NCI-H1417 treated with DMSO at 0.1 percent for 48 hours (cell line): ENCODE data around the gene CLEC4A.
"Not testable (repeated sequence)": the region's sequence is repeated elsewhere in the genome, so short reads cannot be mapped to it uniquely, and the experiment has no call there.

Source experiments
- DNase-seq: peaks from one replicate; lab custom pipeline; 2025; lab: John Stamatoyannopoulos, UW

CLEC4A gene

DNA sequence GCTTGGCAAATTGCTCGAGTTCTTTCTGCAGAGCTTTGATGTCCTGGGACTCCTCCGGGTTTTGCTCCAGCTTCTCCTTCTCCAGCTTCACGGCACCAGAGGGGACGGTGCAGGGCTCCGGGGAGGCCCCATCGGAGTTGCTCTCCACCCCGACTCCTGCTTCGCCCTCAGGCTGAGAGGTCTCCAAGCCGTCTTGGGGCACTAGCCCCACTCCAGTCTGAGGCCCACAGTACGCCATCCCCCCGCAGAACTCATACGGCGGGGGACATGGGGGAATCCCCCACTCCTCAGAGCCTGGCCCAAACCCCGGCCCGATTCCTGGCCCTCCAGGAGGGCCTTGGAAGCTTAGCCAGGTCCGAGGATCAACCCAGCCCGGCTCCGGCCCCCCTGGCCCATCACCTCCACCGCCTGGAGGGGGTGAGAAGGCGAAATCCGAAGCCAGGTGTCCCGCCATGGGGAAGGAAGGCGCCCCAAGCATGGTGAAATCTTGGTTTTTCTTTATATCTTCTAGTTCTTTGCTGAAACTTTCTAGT lies 11.0 kb downstream of the CLEC4A start:
- DNase-seq, result not testable (repeated sequence)

- DNase-seq, result not testable (repeated sequence)
These were observed 18.2 kb downstream of the CLEC4A start for GRCh38 chr12:8141647-8142046.

DNA sequence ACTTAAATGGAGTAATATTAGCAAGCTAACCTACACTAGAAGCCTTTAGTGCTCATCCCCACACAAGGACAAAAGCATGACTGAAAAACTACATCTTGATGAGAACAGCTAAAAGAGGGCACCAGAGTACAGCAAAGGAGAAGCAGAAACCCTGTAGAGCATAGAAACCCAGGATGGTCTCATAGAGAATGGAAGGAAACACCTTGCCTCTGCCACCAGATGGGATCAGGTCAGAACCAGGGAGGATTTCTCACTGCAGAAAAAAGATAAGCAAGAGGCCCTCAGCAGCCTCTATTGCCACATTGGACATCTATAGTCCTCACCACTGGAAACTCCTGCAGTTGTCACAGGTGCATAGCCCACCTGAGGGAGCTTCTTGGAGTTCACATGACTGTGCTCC lies 19.8 kb downstream of the CLEC4A start:
- DNase-seq, result no peak

- DNase-seq, result no peak
These were observed 22.5 kb downstream of the CLEC4A start for GRCh38 chr12:8145754-8146441.

GRCh38 chr12:8146442-8146771 lies 23.0 kb downstream of the CLEC4A start:
- no peak for DNase-seq

GRCh38 chr12:8154526-8154925 lies 31.1 kb downstream of the CLEC4A start:
- DNase-seq, result no peak

DNA sequence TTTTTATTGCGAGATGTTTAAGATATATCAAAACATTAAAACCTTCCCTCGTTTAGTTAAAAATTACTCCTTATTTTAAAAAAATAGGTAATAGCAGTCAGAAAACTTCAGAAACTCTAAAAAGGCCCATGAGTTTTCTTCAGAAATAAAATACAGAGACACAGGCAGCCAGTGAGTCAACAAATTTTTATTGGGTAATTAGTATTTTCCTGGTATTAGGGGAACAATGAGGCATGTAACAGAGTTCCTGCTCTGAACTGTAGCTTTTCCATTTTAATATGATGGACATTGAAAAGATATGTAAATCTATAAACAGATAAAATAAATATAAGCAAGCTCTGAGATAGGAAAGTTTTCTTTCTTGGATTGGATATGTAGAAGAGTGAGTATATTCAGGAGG lies 33.0 kb downstream of the CLEC4A start:
- no peak for DNase-seq

GRCh38 chr12:8156845-8157244 lies 33.4 kb downstream of the CLEC4A start, which contains the start of gene ZNF705A:
Gene ZNF705A (plus strand): TSS chr12:8157015. CDS start chr12:8172626, 15,611 bp downstream.
- no peak for DNase-seq

- DNase-seq, result no peak
These were observed 34.2 kb downstream of the CLEC4A start for GRCh38 chr12:8157484-8158198.

DNA sequence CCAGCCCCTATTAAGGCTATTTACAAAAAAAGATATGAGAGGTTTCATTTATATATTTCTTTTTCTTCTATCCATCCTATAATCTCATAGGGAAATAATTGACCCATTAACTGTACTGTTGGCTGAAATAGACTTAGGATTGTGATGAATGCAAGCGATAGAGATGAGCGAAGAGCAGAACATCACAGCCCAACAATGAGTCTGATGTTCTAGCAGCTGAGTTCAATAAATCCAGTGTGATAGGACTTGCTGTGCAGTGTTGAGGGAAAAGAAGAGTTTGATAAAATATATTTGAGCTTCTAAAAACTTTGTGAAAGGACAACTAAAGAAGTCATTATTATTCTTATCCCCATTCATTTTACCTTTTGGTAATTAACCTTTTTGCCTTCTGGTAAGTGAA lies 49.5 kb downstream of the CLEC4A start:
- DNase-seq, result not testable (repeated sequence)

- not testable (repeated sequence) for DNase-seq
These were observed 56.7 kb downstream of the CLEC4A start for GRCh38 chr12:8179989-8180585.

DNA sequence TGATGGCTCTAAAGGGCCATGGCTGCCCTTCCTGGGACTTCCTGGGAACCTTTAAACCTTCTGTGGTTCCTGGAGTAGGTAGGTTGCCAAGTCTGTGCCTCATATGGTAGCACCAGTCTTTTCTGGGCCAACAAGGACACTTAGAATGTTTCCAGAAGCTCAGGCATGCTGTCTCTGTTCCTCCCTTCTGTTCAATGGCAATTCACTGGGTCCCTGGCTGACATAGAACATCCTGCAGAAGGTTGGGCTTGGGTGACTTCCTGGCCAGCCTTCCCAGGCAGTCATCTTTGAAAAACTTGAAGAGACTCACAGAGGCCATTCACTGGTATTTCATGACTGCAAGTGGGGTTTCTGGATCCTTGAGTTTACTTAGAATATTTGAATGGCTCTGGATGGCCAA lies 57.9 kb downstream of the CLEC4A start:
- DNase-seq, result not testable (repeated sequence)

DNA sequence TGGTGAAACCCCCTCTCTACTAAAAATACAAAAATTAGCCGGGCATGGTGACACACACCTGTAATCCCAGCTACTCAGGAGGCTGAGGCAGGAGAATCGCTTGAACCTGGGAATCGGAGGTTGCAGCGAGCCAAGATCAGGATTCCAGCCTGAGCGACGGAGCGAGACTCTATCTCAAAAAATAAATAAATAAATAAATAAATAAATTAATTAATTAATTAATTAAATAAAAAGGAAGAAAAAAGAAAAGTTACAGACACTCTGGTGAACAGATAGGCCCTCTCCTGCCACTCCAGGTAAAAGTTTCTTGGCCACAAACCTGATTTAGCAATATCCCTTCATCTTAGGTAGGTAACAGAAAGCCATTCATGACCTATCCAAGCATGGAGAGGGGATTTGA lies 59.5 kb downstream of the CLEC4A start:
- not testable (repeated sequence) for DNase-seq

GRCh38 chr12:8183346-8183745 lies 59.9 kb downstream of the CLEC4A start:
- not testable (repeated sequence) for DNase-seq

DNA sequence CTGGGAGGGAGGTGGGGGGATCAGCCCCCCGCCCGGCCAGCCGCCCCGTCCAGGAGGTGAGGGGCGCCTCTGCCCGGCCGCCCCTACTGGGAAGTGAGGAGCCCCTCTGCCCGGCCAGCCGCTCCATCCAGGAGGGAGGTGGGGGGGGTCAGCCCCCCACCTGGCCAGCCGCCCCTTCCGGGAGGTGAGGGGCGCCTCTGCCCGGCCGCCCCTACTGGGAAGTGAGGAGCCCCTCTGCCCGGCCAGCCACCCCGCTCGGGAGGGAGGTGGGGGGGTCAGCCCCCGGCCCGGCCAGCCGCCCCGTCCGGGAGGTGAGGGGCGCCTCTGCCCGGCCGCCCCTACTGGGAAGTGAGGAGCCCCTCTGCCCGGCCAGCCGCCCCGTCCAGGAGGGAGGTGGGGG lies 60.8 kb downstream of the CLEC4A start:
- DNase-seq, result not testable (repeated sequence)

DNA sequence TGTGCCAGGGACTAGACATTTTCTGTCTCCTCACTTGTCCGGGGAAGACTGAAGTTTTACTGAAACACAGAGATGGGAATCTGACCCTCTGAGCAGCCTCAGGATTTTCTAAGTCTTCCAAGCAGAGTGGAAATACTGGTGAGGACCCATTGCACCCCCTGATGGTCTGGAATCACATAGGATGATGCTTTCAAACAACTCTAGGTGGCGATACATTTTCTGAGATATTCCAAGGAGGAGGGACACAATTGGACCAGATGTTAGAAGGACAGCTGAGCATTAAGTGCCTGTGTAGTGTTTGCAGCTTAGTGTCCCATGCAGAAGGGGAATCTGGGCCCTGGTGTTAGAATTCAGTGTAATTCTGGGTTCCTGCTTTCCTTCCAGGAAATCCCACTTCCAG lies 64.7 kb downstream of the CLEC4A start:
- not testable (repeated sequence) for DNase-seq
